Panc1 (cell line): ENCODE measurements around the gene ADNP. TPM values are rescaled to one million over a fixed set of nuclear protein-coding genes. Genes with fewer than 3 reads are reported as not detected.

Experiments used
- ATAC-seq: fragments of 200-7000 bp; cut with Tn5 transposase; 2 replicates; pipeline ENCODE4 v1.9.1; 2020; ENCODE audit warnings: mild to moderate bottlenecking, moderate library complexity
- BruUV-seq: library from RNA; stranded (reverse); fragments of 400-500 nt; replicated peaks from 2 replicates; lab custom pipeline; 2021; lab: Mats Ljungman, UMichigan
- CTCF ChIA-PET: fragments of 300-600 bp; sonication (Branson Sonifier 250); formaldehyde crosslinking; loops from one replicate; lab custom pipeline; 2022; ENCODE audit warnings: antibody characterized with exemption; lab: Charles Lee
- POLR2A ChIA-PET: fragments of 300-600 bp; sonication (Branson Sonifier 250); formaldehyde crosslinking; loops from one replicate; lab custom pipeline; 2022; ENCODE audit warnings: antibody characterized with exemption; lab: Charles Lee
- DNase-seq: peaks from one replicate; pipeline ENCODE4 v3.0.0-alpha.2; 2010; ENCODE audit warnings: low read depth, low spot score
- H3K27ac ChIP-seq: 2 replicates; pipeline ENCODE4 v1.5.1; 2011; ENCODE audit warnings: mild to moderate bottlenecking, low read length, inconsistent platforms
- H3K27me3 ChIP-seq: fragments of 200-500 bp; sonication (Bioruptor generic); 2 replicates; pipeline ENCODE4 v1.6.0; 2014; ENCODE audit warnings: low read length, inconsistent platforms; ENCODE audit not compliant: control insufficient read depth, insufficient read depth
- H3K36me3 ChIP-seq: fragments of 200-500 bp; sonication (Bioruptor generic); 2 replicates; pipeline ENCODE4 v1.5.1; 2014; ENCODE audit warnings: inconsistent platforms, mild to moderate bottlenecking, low read length, moderate library complexity; ENCODE audit not compliant: control insufficient read depth, insufficient read depth
- H3K4me1 ChIP-seq: 2 replicates; pipeline ENCODE4 v1.5.1; 2011; ENCODE audit warnings: inconsistent platforms, mild to moderate bottlenecking, low read length, moderate library complexity; ENCODE audit not compliant: control insufficient read depth, insufficient read depth
- H3K4me3 ChIP-seq, 2 experiments: 2 replicates each; pipeline ENCODE4 v1.5.1; 2011 to 2012; ENCODE audit warnings: low read depth in 2 of 2, low read length in 2 of 2, mild to moderate bottlenecking in 2 of 2, inconsistent platforms in 1 of 2, moderate library complexity in 1 of 2
- H3K9me3 ChIP-seq: fragments of 200-500 bp; sonication (Bioruptor generic); 2 replicates; pipeline ENCODE4 v1.5.1; 2014; ENCODE audit warnings: low read depth, mild to moderate bottlenecking, inconsistent platforms, low read length, moderate library complexity; ENCODE audit not compliant: control insufficient read depth, insufficient read depth
- CTCF ChIP-seq: fragments of 450-650 bp; IDR thresholded peaks from 2 replicates; pipeline ENCODE4 v1.5.1; 2017; ENCODE audit warnings: mild to moderate bottlenecking
- POLR2AphosphoS5 ChIP-seq: IDR thresholded peaks from 2 replicates; pipeline ENCODE4 v1.6.1; 2012; ENCODE audit warnings: mild to moderate bottlenecking, low read depth, low read length, moderate library complexity
- SIN3A ChIP-seq: IDR thresholded peaks from 2 replicates; pipeline ENCODE4 v1.6.1; 2012; ENCODE audit warnings: low read depth, mild to moderate bottlenecking, low read length, moderate library complexity, borderline replicate concordance; ENCODE audit not compliant: insufficient read depth
- TCF7L2 ChIP-seq: IDR thresholded peaks from 2 replicates; pipeline ENCODE4 v1.6.1; 2011; ENCODE audit warnings: mild to moderate bottlenecking, low read depth, low read length, inconsistent platforms
- in situ Hi-C: cut with HindIII; loops from 2 replicates; pipeline ENCODE4 v1.10.0; 2016; ENCODE audit warnings: low sequenced_read_pairs, low pct_unique_long_range_greater_than_20kb
- intact Hi-C: fragments of 100-400 bp; cut with micrococcal nuclease; formaldehyde crosslinking; loops from one replicate; pipeline ENCODE4 v1.10.0; 2022; ENCODE audit not compliant: unreplicated experiment
- total RNA-seq: library from RNA; stranded (reverse); gene quantifications from one replicate; pipeline ENCODE4 v1.2.1, GENCODE V29; 2021; ENCODE audit not compliant: unreplicated experiment
- TF ChIP-seq, protein P1 (sequence below), 2 experiments: IDR thresholded peaks; 2 replicates each; pipeline ENCODE4 v1.6.1; 2011 to 2012; ENCODE audit warnings: low read depth in 2 of 2, control low read depth in 1 of 2, low read length in 1 of 2, mild to moderate bottlenecking in 1 of 2, moderate library complexity in 1 of 2; ENCODE audit not compliant: insufficient read depth in 1 of 2

The ADNP gene
- total RNA-seq, 1 experiment from 2014 or later = 65.1 TPM

- H3K27ac ChIP-seq = no peak overlapping the region
- BruUV-seq = no TSS peak
- no peak for TF ChIP-seq SIN3A
- TF ChIP-seq POLR2AphosphoS5 = no peak
- no peak for TF ChIP-seq CTCF
- no peak for TF ChIP-seq TCF7L2
- TF ChIP-seq, protein P1, sequence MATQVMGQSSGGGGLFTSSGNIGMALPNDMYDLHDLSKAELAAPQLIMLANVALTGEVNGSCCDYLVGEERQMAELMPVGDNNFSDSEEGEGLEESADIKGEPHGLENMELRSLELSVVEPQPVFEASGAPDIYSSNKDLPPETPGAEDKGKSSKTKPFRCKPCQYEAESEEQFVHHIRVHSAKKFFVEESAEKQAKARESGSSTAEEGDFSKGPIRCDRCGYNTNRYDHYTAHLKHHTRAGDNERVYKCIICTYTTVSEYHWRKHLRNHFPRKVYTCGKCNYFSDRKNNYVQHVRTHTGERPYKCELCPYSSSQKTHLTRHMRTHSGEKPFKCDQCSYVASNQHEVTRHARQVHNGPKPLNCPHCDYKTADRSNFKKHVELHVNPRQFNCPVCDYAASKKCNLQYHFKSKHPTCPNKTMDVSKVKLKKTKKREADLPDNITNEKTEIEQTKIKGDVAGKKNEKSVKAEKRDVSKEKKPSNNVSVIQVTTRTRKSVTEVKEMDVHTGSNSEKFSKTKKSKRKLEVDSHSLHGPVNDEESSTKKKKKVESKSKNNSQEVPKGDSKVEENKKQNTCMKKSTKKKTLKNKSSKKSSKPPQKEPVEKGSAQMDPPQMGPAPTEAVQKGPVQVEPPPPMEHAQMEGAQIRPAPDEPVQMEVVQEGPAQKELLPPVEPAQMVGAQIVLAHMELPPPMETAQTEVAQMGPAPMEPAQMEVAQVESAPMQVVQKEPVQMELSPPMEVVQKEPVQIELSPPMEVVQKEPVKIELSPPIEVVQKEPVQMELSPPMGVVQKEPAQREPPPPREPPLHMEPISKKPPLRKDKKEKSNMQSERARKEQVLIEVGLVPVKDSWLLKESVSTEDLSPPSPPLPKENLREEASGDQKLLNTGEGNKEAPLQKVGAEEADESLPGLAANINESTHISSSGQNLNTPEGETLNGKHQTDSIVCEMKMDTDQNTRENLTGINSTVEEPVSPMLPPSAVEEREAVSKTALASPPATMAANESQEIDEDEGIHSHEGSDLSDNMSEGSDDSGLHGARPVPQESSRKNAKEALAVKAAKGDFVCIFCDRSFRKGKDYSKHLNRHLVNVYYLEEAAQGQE (IDR thresholded peaks at IDR 0.05; ENCODE audit: insufficient read depth in 1 of 2, low read depth in 2 of 2, low read length in 1 of 2) = no peak
- H3K4me3 ChIP-seq = no peak overlapping the region
- intact Hi-C loops (no loop called here), in situ Hi-C loops (no loop called here)
- DNase-seq = no peak
- peaks cover 6% of the 10 kb centered on the region for H3K4me1 ChIP-seq
- ChIA-PET CTCF (no interaction called here), POLR2A (interaction anchor here (0.8 kb wide), 1 partner anchor 77 kb away, joined by 9 read pairs; the partner anchor contains the start of gene ADNP)
- H3K9me3 ChIP-seq = no peaks in the 10 kb centered on the region
- no peak for ATAC-seq
- H3K36me3 ChIP-seq = no peaks in the 10 kb centered on the region
- H3K27me3 ChIP-seq = no peaks in the 10 kb centered on the region
These were observed 76.6 kb downstream of the ADNP start for GRCh38 chr20:50854506-50855249.

DNA sequence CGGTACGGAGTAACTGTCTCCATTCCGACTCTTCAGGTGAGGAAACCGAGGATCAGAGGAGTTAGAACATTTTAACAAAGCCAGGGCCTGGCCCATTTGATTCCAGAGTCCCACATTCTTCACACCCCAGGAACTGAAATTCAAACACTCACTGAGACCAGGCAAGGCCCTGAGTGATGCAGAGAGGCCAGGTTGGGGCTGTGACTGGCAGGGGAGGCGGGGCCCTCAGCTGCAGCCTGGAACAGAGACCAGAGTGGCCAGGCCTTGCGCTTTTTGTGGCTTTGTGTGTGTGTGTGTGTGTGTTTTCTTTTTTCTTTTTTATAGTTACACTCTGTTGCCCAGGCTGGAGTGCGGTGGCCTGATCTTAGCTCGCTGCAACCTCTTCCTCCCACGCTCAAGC is 79.2 kb downstream of the ADNP start:
- no peaks in the 10 kb centered on the region for H3K9me3 ChIP-seq
- ATAC-seq (no peak), DNase-seq (no peak)
- POLR2A ChIA-PET = no interaction called here
- CTCF ChIA-PET = no interaction called here
- in situ Hi-C loops = no loop called here
- intact Hi-C loops = no loop called here
- BruUV-seq = no TSS peak
- H3K27ac ChIP-seq = no peak overlapping the region
- H3K36me3 ChIP-seq = no peaks in the 10 kb centered on the region
- H3K4me3 ChIP-seq = no peak overlapping the region
- H3K27me3 ChIP-seq = no peaks in the 10 kb centered on the region
- TF ChIP-seq SIN3A = no peak
- TF ChIP-seq, protein P1 (IDR thresholded peaks at IDR 0.05; ENCODE audit: insufficient read depth in 1 of 2, low read depth in 2 of 2, low read length in 1 of 2) = no peak
- peaks cover 22% of the 10 kb centered on the region for H3K4me1 ChIP-seq
